ENCODE results near the gene MYT1.
"Not testable (repeated sequence)": the region's sequence is repeated elsewhere in the genome, so short reads cannot be mapped to it uniquely, and the experiment has no call there.

Gene MYT1

DNA sequence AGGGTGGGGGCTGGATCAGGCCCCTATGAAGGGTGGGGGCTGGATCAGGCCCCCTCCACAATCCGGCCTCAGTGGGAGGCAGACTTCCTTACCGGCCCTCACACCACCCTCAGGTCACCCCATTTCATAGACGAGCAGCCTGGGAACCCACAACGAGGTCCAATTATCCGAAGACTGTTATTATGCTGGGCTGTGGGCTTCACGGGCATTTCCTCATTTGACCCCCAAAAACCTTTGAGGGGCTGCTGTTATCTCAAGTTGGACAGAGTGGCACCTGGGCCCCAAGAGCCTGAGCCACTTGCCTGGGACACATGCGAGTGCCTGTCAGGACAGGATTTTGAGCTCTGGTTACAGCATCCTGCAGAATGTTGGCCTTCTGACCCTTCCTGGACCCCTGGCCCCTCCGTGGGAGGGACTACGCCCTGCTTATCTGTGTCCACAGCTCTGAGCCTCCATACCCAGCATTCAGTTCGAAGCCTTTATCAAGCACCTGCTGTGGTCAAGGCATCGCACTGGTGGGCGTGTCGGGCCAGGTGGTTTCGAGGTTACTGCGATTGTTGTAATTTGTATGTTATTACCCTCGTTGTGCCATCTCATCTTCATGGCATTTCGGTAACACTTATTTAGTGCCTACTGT is 56.8 kb downstream of the MYT1 start:
- no peak for DNase-seq

DNA sequence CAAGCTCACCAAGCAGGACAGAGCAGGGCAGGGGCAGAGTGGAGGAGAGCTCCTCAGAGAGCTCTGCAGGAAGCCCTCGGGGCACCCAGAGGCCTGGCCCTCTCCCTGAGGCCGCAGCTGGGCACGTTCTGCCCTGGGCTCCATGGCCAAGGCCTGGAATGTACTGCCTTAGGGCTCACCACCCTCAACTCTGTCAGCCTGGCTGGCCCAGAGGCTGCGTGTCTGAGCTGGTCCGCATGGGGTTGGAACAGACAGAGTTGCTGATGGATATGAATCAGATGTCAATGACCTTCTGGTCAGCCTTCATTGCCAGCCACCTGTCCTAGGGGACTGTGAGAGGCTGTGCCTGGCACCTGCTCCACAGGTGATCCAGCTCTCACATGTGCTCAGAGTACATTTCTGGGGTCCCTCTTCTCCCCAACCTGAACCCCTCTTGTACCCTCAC is 58.1 kb downstream of the MYT1 start:
- DNase-seq, result no peak

DNA sequence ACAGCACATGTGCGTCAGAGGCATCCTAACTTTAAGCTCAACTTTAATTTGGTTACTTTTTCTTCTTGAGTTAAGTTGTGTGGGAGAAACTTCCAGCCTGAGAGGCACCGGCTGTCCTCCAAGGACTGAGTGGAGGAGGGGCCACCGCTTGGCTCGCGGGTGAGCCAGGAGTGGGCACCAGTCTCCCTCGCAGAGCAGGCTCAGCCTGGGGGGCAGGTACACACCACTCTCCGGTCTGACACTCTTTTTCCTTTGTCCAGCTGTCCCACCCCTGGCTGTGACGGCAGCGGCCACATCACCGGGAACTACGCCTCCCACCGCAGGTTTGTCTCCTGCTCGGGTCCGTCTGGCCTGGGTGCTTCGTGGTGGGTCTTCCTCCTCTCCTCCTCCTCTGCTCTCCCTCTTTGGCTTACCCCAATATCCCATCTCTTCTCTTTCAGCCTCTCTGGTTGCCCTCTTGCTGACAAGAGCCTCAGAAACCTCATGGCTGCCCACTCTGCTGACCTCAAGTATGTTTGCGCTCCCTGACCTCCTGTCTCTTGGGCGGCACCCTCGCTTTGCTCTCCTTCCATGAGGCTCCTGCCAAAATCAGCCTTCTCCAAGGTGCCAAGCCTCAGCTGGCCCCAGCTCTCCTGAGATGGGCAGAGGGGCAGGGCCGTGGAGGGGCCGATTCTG is 58.7 kb downstream of the MYT1 start:
- no peak for DNase-seq

DNA sequence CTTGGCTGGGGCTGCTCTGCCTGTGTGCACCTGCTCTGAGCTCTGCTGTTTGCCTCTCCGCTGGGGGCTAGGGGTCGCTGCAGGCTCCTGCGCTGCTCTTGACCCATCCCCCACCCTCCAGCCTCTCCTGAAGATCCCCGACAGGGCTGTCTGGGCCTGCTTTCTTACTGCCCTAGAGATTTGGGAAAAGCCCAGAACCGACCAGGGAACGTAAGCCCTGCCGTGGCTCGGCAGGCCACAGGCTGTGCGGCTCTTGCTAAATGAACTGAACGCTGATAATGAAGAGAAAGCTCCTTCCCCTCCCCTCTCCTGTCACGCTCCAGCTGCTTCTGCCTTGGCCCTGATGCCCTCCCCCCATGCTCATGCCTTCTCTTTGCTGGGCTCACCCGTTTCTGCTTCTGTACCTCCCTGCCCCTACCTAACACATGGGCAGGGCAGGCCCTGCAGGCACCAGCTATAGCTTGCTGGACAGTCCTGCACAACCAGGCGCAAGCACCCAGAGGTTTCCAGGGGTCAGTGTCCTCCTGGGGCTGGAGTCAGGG is 59.3 kb downstream of the MYT1 start:
- peak; percentile 78 for DNase-seq

DNA sequence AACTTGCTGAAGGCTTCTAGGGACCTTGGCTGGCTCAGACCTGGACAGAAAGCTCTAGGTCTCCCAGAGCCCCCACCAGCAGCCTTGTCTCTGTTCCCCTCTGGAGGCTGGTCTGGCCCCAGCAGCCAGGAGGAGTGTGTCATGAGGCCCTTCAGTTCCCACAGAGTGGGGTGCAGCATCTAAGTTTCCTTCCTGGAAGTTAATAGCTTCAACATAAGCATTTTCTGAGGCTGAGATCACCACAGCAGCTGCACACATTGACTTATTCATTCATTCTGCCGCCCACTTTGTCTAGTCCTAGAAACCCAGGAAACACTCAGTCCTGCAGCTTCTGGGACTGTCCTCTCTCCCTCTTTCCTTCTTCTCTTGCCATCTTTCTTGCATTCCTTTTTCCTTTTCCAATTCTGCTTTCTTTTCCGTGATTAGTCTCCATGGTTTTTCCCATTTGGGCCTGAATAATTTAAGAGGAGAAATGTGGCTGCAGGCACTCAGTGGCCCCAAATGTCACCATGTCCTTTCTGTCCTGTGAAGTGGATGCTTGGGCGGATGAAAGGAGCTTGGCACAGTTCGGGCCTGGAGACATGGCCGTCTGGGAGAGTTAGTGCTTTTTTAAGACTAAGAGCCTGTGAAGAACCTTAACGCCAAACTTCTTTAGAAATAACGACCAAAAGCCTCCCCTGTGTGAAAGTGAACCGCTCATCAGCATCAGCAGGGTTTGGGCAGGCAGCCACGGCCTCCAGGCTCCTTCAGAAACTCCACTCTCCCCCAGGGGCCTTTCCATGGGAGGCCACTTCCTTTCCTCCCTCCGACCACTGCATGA is 60.3 kb downstream of the MYT1 start:
- DNase-seq, result peak; percentile 15

DNA sequence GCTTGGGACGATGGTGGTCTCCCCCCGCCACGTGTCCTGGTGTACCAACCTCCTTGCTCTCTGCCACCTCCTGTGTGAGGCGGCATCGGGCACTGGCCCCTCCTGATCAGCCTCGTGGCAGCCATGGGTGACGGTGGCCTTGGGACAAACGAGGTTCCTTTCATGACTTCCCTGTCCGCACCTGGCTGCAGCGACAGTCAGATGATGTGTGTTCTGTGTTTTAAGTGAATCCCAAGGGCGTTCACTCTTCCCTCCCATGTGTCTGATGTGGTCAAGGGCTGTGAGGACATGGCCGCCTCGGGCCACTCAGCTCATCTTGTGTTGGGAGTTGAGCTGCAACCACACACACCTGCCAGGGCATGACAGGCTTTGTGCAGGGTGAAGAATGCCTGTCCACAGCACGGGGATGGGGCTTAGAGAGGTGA is 60.9 kb downstream of the MYT1 start:
- DNase-seq, result no peak

DNA sequence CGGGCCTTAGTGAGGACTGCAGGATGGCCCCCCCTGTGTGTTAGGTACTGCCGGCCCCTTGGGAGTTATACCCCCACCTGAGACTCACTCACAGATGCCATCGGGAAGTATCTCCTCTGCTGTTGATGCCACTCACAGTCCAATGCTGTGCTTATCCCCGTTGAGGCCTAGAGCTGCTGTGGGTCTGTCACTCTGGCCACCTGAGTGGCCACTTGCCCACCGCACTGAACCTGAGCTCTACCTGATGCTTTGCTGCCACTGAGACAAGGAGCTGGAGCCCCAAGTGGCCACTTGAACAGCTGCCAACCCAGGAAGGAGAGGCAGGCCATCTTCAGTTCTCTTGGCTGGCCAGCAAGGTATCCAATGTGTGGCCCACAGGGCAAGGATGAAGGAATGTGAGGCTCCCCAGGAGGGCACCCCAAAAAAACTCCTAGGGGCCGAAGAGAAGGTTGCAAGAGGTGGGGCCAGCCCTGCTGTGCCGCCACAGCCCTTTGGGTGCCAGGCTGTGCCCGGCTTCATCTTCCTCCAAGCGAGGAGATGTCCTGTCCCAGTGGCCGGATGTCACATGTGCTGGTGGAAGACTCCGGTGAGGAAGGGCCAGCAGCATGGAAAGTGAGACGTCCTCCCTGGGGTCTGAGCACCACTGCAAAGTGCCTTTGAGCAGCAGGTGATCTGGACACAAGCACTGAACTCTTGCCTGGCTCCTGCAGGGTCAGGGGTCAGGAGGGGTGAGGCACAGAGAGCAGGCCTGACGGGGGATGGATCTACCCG is 61.8 kb downstream of the MYT1 start:
- no peak for DNase-seq

DNA sequence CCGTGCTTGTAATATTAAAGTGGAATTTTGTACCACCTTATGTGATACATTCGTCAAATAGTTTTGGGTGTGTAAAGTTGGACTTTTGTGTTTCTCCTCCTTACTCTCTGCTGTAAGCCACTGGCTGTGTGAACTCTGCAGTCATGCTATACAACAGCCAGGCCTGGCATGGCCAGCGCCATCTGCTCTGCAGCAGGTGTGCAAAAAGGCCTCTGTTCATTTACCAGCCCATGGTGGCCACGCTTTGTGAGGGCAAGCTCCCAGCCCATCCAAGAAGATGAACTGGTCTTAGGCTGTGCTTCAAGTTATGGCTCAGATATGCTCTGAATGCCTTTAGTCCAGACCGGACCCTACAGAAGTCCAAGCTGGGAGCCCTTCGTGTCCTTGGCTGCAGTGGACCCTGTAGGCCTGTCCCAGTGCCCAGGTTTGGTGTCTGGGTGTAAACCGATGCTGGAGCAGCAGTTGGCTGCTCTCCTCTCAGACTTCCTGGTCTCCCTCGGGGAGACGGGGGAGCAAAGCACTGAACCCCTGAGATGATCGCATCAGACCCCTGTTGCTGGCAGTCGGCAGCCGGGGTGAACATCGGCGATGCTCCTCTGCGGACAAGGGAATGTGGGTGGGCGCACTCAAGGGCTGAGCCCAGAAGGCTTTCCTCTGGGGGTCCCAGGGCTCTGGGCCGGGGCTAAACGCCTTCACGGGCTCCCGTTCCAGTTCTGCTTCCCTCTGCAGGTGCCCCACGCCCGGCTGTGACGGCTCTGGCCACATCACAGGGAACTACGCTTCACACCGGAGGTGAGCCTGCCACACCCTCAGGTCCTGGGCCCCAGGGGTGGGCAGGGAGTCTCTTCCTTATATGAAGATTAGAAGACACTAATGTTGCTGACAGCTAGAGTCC is 62.7 kb downstream of the MYT1 start:
- no peak for DNase-seq

DNA sequence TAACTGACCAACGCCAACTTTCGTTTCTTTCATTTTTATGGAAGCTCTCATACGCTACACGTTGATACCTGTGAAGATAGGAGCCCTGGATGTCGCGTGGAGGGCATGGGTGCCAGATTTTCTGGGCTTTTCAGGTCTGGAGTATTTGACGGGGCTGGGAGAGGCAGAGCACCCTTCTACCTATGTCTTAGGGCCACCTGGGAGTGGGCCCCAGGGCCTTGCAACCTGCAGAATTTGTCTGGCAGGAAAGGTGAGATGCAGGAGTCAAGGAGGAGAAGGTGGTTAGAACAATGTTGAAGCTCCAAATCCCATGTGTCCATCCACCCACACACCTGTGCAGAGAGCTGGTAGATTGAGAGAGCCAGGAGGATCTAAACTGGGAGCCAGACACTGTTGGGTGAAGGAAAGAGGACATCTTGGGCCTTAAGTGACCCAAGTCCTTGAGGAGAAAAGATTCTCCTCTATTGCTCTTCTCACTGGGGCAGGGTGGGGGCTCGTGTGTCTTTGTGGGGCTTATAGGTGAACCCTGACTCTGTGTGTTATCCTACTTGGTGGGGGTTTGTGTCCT is 63.9 kb downstream of the MYT1 start:
- no peak for DNase-seq

DNA sequence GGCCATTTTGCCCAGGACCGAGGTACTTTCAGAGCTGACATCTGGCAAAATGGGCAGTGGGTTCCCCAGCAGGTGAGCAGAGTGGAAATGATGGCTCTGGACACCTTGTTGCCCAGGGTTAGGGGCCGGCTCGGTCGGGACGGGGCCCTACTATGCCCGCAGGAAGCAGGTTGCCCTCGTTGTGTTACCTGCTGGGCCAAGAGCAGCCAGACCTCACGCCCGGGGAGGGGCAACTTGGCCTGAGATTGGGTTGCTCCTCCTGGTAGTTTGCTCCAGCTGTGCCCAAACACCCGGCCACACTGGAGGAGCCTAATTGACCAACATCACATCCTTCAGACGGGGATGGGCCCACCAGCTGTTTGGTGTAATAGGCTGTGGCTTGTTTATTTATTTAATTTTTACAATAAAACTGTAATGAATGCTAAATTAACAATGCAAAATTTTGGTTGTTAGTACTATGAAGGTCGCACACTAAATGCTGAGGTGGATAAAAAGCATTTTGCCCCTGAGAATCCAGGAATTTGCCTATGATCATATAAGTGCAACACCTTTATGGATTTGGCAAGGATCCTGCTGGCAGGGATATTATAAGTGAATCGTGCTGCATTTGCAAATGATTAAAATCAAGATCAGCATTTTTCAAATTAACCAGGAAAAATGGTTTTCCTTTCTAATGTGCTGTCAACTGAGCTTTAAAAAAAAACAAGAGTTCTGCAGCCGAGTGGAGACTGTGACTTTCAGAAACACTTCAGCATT is 64.7 kb downstream of the MYT1 start:
- DNase-seq, result no peak

DNA sequence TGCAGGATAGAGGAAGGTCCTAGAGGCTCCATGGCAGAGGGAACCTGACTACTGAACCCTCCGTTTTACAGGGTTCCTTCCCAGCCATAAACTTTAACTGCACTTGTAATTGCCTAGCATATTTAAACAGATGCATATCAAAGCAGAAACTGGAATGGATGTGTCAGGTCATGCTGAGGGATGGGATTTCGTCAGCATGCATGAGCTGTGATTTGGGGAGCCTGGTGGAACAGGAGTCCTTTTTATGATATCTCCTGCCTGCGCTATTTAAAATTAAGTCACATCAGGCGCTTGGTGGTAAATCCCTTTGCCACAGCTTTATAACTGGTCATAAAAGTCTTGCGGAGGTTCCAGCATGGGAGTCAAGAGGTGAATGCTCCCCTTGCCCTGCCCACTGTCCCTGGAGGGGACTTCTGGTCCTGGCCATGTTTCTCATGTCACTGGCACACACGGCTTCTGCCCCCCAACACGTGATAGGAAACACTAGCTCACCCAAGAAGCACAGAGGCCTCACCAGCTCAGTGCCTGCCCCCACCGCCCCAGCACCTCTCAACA is 65.3 kb downstream of the MYT1 start:
- no peak for DNase-seq

DNA sequence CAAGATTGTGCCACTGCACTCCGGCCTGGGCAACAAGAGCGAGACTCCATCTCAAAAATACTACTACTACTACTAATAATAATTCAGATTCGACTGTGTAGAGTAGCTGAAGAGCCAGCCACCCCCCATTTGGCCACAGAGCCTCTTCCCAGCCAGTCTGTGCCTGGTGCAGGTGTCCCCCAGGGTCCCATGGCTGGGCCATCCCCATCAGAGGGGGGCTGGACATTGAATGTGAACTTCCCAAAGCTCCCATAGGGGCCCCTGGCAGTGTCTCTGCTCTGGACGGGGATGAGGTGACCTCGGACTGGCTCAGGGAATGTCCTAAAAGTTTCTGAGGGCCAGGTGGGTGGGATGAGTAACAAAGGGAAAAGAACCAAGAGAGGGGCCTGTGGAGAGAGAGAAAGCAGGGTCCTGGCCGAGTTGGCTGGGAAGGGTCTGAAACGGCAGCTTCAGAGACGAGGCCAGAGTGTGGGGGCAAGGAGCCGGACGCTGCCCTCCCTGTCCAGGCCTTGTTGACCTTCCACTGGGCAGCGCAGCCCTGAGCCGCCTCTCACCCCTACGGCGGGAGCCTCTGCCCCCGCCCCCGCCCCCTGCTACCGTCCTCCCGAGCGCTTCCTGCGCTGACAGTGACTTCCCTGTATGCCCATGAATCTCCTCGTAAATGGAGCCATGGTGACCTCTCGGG is 66.4 kb downstream of the MYT1 start:
- DNase-seq, result no peak

DNA sequence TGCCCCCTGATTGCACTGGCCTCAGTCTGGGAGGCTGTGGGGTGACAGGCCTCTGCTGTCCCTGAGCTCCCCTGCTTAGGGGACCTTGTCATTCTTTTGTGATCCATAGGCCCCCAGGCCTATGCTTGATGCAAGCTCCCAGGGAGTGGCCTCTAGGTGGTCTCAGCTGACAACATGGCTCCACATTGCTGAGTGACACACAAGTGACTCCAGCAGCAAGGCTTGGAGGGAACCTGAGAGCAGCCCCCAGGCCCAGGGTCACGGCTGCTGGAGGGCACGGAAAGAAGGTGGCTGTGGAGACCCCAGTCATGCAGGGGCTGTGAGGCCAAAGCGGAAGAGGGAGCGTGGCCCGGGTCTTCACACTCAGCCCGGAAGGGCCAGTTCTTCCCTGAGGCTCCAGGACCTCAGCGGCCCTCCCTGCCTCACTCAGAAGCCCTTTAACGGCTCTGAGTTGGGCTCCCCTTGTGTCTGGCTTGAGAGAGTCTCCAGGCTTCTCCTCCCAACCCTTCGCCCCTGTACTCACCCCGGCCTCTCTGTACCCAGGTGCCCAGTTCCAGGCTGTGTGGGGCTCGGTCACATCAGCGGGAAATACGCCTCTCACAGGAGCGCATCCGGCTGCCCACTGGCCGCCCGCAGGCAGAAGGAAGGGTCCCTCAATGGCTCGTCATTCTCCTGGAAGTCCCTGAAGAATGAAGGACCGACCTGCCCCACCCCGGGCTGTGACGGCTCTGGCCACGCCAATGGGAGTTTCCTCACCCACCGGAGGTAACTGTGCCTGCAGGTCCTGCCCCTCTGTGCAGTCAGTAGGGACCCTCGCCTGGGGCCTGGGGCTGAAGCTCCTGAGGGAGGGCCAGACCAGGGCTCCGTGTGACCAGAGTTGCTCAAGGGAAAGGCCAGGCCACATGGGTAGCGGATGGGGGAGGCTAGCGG is 67.6 kb downstream of the MYT1 start:
- DNase-seq, result no peak

DNA sequence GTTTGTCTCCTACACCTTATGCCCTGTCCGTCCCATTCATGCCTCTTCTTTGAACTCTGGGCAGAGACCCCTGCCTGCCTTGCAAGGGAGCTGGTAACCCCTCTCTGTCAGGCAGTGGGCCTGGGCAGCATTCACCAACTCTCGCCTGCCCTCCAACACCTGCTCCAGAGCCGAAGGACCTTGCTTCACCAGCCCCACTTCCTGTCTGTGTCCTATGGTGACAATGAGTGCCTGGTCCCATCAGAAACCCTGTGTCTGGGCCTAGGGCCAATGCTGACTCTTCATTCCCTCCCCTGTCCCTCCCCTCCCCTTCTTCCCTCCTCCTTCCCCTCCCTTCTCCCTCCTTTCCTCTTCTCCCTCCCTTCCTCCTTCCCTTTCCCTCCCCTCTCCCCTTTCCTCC is 68.5 kb downstream of the MYT1 start:
- peak; percentile 19 for DNase-seq

DNA sequence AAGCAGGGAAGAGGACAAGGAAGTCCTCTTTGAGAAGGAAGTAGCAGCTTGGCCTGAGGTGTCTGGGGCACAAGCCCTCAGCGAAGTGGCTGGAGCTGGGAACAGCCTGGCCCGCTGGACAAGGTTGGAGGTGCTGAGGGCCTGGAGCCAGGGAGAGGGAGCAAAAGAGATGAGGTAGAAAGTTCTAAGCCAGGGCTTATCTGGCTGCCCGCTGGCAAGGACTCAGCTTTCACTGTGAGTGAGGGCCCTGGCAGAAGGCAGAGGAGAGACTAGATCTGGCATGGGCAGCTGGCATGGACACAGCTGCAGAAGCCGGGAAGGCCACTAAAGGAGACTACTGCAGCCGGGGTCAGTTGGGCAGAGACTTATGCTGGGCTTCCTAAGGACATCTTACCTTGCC is 69.5 kb downstream of the MYT1 start:
- DNase-seq, result no peak

DNA sequence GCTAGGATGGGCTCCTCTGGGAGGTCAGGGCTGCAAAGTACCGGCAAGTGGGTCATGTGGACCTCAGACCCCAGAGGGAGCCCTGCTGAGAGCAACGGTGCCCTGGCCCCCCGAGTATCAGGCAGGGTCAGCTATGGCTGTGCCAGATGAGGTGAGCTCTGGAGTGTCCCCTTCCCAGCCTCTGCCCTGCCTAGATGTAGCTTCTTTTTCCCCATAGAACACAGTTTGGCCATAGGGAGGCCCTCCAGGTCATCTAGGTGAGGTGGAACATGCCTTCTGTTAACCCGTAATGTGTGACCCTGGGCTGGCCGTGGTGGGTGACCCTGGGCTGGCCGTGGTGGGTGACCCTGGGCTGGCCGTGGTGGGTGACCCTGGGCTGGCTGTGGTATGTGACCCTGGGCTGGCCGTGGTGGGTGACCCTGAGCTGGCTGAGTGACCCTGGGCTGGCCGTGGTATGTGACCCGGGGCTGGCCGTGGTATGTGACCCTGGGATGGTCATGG is 70.1 kb downstream of the MYT1 start:
- DNase-seq, result no peak

DNA sequence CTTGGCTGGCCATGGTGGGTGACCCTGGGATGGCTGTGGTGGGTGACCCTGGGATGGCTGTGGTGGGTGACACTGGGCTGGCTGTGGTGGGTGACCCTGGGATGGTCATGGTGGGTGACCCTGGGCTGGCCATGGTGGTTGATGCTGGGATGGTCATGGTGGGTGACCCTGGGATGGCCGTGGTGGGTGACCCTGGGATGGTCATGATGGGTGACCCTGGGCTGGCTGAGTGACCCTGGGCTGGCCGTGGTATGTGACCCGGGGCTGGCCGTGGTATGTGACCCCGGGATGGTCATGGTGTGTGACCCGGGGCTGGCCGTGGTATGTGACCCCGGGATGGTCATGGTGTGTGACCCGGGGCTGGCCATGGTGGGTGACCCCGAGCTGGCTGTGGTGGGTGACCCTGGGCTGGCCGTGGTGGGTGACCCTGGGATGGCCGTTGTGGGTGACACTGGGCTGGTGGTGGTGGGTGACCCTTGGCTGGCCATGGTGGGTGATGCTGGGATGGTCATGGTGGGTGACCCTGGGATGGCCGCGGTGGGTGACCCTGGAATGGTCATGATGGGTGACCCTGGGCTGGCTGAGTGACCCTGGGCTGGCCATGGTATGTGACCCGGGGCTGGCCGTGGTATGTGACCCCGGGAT is 70.8 kb downstream of the MYT1 start:
- DNase-seq, result not testable (repeated sequence)

All from NCI-H2107 (cell line).